ENCODE data around the gene MAP3K15. TPM values are rescaled to one million over a fixed set of nuclear protein-coding genes. Genes with fewer than 3 reads are reported as not detected.

The MAP3K15 gene
- total RNA-seq, 6 experiments from 2014 or later = 0.09 TPM; not detected in 5

DNA sequence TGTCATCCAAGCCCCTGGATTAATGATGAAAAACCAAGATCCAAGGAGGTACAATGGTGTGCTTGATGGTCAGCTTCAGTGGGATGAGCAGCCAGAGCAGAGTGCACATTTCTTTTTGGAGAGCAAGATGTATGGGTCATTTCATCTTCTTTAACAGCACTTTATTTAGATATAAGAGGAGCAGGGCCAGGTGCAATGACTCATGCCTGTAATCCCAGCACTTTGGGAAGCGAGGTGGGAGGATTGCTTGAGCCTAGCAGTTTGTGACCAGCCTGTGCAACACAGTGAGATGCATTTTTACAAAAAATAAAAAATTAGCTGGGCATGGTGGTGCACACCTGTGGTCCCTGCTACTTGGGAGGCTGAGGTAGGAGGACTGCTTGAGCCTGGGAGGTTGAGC, 45.3 kb upstream of the MAP3K15 start:
- DNase-seq = no peak
- TF ChIP-seq POLR2A (IDR thresholded peaks at IDR 0.05) = no peak
- TF ChIP-seq, protein P1, sequence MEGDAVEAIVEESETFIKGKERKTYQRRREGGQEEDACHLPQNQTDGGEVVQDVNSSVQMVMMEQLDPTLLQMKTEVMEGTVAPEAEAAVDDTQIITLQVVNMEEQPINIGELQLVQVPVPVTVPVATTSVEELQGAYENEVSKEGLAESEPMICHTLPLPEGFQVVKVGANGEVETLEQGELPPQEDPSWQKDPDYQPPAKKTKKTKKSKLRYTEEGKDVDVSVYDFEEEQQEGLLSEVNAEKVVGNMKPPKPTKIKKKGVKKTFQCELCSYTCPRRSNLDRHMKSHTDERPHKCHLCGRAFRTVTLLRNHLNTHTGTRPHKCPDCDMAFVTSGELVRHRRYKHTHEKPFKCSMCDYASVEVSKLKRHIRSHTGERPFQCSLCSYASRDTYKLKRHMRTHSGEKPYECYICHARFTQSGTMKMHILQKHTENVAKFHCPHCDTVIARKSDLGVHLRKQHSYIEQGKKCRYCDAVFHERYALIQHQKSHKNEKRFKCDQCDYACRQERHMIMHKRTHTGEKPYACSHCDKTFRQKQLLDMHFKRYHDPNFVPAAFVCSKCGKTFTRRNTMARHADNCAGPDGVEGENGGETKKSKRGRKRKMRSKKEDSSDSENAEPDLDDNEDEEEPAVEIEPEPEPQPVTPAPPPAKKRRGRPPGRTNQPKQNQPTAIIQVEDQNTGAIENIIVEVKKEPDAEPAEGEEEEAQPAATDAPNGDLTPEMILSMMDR (IDR thresholded peaks at IDR 0.05) = no peak
- H3K27ac ChIP-seq = no peak overlapping the region
- H3K27me3 ChIP-seq = no peaks in the 10 kb centered on the region
- H3K4me1 ChIP-seq = no peaks in the 10 kb centered on the region
- ATAC-seq = no peak
- 29% methylated on average over 1 of the region's 1 CpG for WGBS (ENCODE audit: insufficient coverage, low coverage, low lambda C conversion rate, missing lambda C conversion rate)
- H3K4me3 ChIP-seq = no peak overlapping the region
- intact Hi-C loops (cut with DNase I) = no loop called here
- no peaks in the 10 kb centered on the region for H3K36me3 ChIP-seq
- H3K9me3 ChIP-seq = no peaks in the 10 kb centered on the region

DNA sequence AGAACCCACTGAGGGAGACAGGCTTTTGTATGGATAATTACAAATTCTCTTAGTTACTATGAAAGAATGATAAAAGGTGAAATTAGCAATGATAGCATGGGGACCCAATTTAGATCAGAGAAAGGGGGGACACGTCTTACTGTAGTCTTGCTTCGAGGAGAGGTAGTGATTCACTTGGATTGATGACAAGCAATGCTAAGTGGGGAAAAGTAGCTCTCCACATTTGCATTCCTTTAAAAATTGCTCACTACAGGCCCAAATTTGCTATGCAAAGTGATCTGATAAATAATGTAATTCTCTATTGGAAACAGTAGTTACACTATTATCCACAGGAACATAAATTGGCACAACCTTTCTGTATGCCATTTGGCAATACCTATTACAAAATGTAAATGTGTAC, 42.5 kb upstream of the MAP3K15 start:
- Histone ChIP-seq H3K4me3 (no peak overlapping the region), H3K4me1 (no peaks in the 10 kb centered on the region), H3K9me3 (no peaks in the 10 kb centered on the region), H3K36me3 (no peaks in the 10 kb centered on the region), H3K27me3 (no peaks in the 10 kb centered on the region), H3K27ac (no peak overlapping the region)
- intact Hi-C loops (cut with DNase I) = no loop called here
- 52% methylated on average over 2 of the region's 2 CpGs for WGBS (ENCODE audit: insufficient coverage, low coverage, low lambda C conversion rate, missing lambda C conversion rate)
- ATAC-seq = no peak
- no peak for DNase-seq
- TF ChIP-seq, protein P1 (IDR thresholded peaks at IDR 0.05) = no peak
- no peak for TF ChIP-seq POLR2A (IDR thresholded peaks at IDR 0.05)

DNA sequence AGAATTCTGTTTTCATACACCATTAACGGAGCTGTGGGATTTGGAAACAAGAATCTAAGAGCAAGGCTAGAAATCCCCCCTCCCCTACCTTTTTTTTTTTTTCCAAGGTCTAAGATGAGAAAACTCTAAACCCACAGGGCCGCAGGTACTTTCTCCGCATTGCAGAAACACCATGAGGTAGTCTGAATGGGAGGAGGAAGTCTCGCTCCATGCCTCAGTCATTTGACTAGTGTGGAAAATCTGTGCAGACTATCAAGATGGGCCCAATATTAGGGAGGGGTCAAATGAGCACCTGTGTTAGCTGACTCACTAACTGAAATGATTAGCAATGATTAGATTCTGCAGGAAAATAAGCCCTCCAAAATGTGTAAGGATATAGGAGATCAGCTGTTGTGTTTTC, 40.9 kb upstream of the MAP3K15 start:
- 61% methylated on average over 4 of the region's 4 CpGs for WGBS (ENCODE audit: insufficient coverage, low coverage, low lambda C conversion rate, missing lambda C conversion rate)
- Histone ChIP-seq H3K27ac (no peak overlapping the region), H3K9me3 (no peaks in the 10 kb centered on the region), H3K4me1 (no peaks in the 10 kb centered on the region), H3K36me3 (no peaks in the 10 kb centered on the region), H3K4me3 (no peak overlapping the region), H3K27me3 (no peaks in the 10 kb centered on the region)
- TF ChIP-seq, protein P1 (IDR thresholded peaks at IDR 0.05) = no peak
- TF ChIP-seq POLR2A (IDR thresholded peaks at IDR 0.05) = no peak
- DNase-seq (no peak), ATAC-seq (no peak)
- intact Hi-C loops (cut with DNase I) = no loop called here

DNA sequence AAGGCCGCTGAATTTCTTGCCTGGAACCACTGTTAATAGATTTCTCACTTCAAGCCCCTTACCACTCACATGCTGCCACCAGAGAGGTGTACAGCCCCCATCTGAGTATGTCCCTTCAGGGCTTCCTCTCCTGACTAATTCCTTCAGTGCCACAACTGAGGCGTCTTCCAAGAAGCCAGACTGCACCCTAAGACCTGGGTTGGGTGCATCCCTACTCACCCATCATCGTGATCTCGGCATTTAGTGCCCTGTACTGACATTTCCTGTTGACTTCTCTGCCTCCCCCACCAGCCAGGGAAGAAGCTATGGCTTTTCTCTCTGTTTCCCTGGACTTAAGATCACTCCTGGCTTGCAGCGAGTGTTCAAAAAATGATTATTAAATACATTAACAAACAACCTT, 40.4 kb upstream of the MAP3K15 start:
- H3K27me3 ChIP-seq = no peaks in the 10 kb centered on the region
- H3K4me1 ChIP-seq = no peaks in the 10 kb centered on the region
- H3K27ac ChIP-seq = no peak overlapping the region
- no peaks in the 10 kb centered on the region for H3K9me3 ChIP-seq
- intact Hi-C loops (cut with DNase I) = no loop called here
- no peak overlapping the region for H3K4me3 ChIP-seq
- ATAC-seq (no peak), DNase-seq (no peak)
- TF ChIP-seq POLR2A (IDR thresholded peaks at IDR 0.05) = no peak
- TF ChIP-seq, protein P1 (IDR thresholded peaks at IDR 0.05) = no peak
- 35% methylated on average over 4 of the region's 5 CpGs for WGBS (ENCODE audit: insufficient coverage, low coverage, low lambda C conversion rate, missing lambda C conversion rate)
- no peaks in the 10 kb centered on the region for H3K36me3 ChIP-seq

DNA sequence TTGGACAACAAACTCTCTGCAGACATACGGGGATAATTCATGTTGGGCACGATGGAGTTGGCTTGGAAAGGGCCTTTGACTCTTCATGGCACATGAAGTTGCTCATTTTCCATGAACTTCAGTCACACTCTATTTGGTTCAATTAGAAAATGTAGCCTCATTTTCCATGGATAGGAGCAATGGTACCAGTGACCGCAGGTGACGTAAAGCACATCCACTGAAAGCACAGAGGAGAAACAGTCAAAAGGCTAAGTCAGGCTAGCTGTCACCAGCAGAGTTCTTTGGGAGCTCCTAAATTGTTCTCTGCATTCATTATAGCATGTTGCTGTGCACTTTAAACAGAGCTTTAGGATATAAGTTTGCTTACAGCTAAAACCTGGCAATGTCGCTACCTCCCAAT, 39.9 kb upstream of the MAP3K15 start:
- Histone ChIP-seq H3K4me1 (no peaks in the 10 kb centered on the region), H3K36me3 (no peaks in the 10 kb centered on the region), H3K27ac (no peak overlapping the region), H3K9me3 (no peaks in the 10 kb centered on the region), H3K4me3 (no peak overlapping the region), H3K27me3 (no peaks in the 10 kb centered on the region)
- TF ChIP-seq POLR2A (IDR thresholded peaks at IDR 0.05) = no peak
- TF ChIP-seq, protein P1 (IDR thresholded peaks at IDR 0.05) = no peak
- WGBS (ENCODE audit: insufficient coverage, low coverage, low lambda C conversion rate, missing lambda C conversion rate) = 82% methylated on average over 5 of the region's 5 CpGs
- ATAC-seq (no peak), DNase-seq (no peak)
- intact Hi-C loops (cut with DNase I) = no loop called here
